Retinal pigment epithelial cell (primary cell): ENCODE results near the gene SUSD3.

Source experiments
- DNase-seq: peaks from one replicate; pipeline ENCODE4 v3.0.0-alpha.2; 2010; ENCODE audit warnings: low read depth
- H3K4me3 ChIP-seq: 2 replicates; pipeline ENCODE4 v1.5.1; 2011; ENCODE audit warnings: mild to moderate bottlenecking, low read length, control low read depth, moderate library complexity
- CTCF ChIP-seq: conservative IDR thresholded peaks from 2 replicates; pipeline ENCODE4 v1.5.1; 2011; ENCODE audit warnings: low read depth, low read length, control low read depth, inconsistent platforms

Gene SUSD3

DNA sequence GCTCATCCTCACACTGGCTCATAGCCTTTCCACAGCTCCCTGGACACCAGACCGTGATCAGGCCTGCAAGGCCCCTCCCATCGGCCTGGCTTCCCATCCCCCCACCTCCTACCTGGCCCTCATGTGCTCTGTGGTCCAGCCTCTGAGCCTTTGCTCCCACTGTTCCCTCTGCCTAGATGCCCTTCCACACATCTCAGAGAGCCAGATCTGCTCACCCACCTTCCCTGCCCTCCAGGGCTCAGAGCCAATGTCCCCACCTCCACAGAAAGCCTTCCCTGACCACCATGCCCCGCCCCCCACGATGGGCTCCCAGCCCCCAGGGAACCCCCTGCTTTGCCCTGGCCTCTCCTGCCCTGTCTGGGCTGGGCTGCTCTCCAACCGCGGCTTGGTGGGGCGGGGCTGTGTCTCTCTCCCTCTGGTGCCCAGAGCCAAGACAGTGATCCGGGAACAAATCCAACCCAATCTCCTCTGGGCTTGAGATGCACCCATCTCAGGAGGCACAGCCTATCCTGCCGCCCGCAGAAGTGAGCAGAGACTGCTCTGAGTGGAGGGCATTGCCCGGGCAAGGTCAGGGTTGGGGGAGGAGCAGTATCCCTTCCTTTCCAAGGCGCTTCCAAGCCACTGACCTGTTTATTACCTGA lies 73.9 kb downstream of the SUSD3 start:
- DNase-seq: no peak
- H3K4me3 ChIP-seq: peak overlapping the region; percentile 65
- no peak for TF ChIP-seq CTCF

- H3K4me3 ChIP-seq: peak overlapping the region; percentile 65
- DNase-seq: no peak
- no peak for TF ChIP-seq CTCF
These were observed 74.6 kb downstream of the SUSD3 start for GRCh38 chr9:93132946-93133680.

GRCh38 chr9:93133681-93134014 lies 75.1 kb downstream of the SUSD3 start:
- TF ChIP-seq CTCF: no peak
- DNase-seq: peak; percentile 48
- peak overlapping the region; percentile 65 for H3K4me3 ChIP-seq

- TF ChIP-seq CTCF: no peak
- H3K4me3 ChIP-seq: peak within 1 kb of the TSS; percentile 65
- DNase-seq: no peak
These were observed 75.7 kb downstream of the SUSD3 start, which contains the start of gene NINJ1 for GRCh38 chr9:93134015-93134739. NINJ1 (minus strand) TSS chr9:93134251; CDS start chr9:93134217, 34 bp downstream.
